GM19328 (cell line): Measurements from ENCODE around the gene PALB2.

Experiments
- ATAC-seq: cut with Tn5 transposase; IDR thresholded peaks from one replicate; pipeline ENCODE4 v1.9.1; 2021; ENCODE audit warnings: mild to moderate bottlenecking, moderate library complexity; ENCODE audit not compliant: unreplicated experiment

PALB2 gene

DNA sequence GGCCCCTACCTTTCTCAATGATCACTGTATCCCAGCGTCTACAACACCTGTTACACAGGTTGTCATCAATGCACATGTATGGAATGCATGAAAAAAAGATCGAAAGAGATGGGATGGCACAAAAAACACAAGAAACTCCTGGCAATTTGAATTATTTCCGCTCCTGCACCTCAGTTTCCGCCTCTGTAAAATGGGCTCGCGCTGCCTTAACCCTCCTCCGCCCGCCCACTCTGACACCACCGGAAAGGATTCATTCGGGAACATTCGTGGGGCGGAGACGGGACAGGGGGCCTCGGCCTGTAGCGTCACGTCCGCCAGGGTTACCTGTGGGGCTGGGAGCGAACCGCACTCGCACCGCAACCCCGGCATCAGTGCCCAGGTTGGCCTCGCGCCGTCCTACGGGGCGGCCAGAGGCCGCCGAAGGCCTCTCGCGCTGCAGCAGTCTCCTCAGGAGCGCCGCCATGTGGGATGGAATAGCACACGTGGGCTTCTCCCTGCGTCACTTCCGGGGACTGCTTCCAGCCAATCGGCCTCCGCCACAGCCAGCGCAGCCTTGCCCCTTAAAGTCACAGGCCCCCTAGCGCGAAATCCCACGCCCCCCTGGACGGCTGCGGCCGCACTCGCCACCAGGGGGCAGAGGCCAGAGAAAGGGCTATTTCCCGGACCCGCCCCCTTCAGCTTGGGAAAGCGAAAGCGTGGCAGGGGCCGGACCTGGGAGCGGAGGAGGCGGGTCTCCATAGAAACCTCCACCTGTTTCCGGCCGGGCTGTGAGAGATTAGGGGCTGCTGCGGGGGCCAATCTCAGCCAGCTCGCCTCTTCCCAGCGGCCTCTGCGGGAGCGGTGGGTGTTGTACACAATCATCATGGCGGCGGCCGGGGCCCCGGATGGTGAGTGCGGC is 84.0 kb downstream of the PALB2 start, which contains the start of the genes EARS2 and UBFD1:
TSS of gene EARS2 (minus strand) at position 470 of the 898 bp plus-strand sequence. CDS start at position 463, 7 bp downstream.
TSS of gene UBFD1 (plus strand) at position 847 of the 898 bp plus-strand sequence. CDS start at position 863, 16 bp downstream.
- peak; percentile 83 for ATAC-seq

DNA sequence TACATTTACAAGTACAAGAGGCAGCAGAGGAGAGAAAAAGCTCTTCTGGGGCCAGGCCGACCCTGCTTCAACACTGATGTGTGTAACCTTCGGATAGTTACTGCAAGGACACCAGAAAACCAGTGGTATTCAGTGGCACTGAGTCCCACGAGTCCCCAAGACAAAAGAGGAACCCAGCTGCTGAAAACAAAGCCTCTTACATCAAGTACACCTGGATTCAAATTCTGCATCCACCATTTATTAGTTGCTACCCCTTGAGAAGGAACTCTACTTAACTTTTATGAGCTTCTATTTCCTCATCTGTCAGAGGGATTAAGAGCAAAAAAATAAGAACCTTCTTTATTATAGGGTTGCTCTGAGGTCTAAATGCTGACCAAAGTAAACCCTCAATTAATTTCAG is 86.6 kb downstream of the PALB2 start:
- ATAC-seq: no peak
